Measurements from ENCODE around the gene SLC16A7.

SLC16A7 gene

GRCh38 chr12:59587710-59588109 lies 8.1 kb upstream of the SLC16A7 start:
- no peak for ATAC-seq
- TF ChIP-seq ISL1 (CRISPR knock-in tag; IDR thresholded peaks at IDR 0.05): no peak
- TF ChIP-seq CSRNP3 (CRISPR knock-in tag; IDR thresholded peaks at IDR 0.05): no peak
- no peak for TF ChIP-seq OSR1 (CRISPR knock-in tag; IDR thresholded peaks at IDR 0.05)
- TF ChIP-seq ZNF565 (CRISPR knock-in tag; conservative IDR thresholded peaks at IDR 0.05; ENCODE audit: low read depth): no peak
- no peak for TF ChIP-seq ZFP3 (CRISPR knock-in tag; IDR thresholded peaks at IDR 0.05)
- TF ChIP-seq ESRRG (CRISPR knock-in tag; IDR thresholded peaks at IDR 0.05): no peak
- TF ChIP-seq PATZ1 (CRISPR knock-in tag; IDR thresholded peaks at IDR 0.05; ENCODE audit: borderline replicate concordance): no peak
- no peak for TF ChIP-seq ZC3H10 (CRISPR knock-in tag; IDR thresholded peaks at IDR 0.05)
- TF ChIP-seq TOX (CRISPR knock-in tag; IDR thresholded peaks at IDR 0.05; ENCODE audit: borderline replicate concordance): no peak
- TF ChIP-seq ZNF70 (CRISPR knock-in tag; IDR thresholded peaks at IDR 0.05): no peak
- TF ChIP-seq POU6F1 (CRISPR knock-in tag; IDR thresholded peaks at IDR 0.05; ENCODE audit: borderline replicate concordance, low read depth): no peak
- TF ChIP-seq ARNTL (CRISPR knock-in tag; IDR thresholded peaks at IDR 0.05; ENCODE audit: borderline replicate concordance, low read depth): no peak

GRCh38 chr12:59593761-59594160 lies 2.1 kb upstream of the SLC16A7 start:
- TF ChIP-seq ZC3H10 (CRISPR knock-in tag; IDR thresholded peaks at IDR 0.05) (no peak), ZNF565 (CRISPR knock-in tag; conservative IDR thresholded peaks at IDR 0.05; ENCODE audit: low read depth) (no peak), ZFP30 (CRISPR knock-in tag; IDR thresholded peaks at IDR 0.05) (no peak), ZFP3 (CRISPR knock-in tag; IDR thresholded peaks at IDR 0.05) (no peak), ESRRG (CRISPR knock-in tag; IDR thresholded peaks at IDR 0.05) (no peak), ZNF70 (CRISPR knock-in tag; IDR thresholded peaks at IDR 0.05) (no peak), ARNTL (CRISPR knock-in tag; IDR thresholded peaks at IDR 0.05; ENCODE audit: borderline replicate concordance, low read depth) (no peak), ISL1 (CRISPR knock-in tag; IDR thresholded peaks at IDR 0.05) (no peak), CSDC2 (CRISPR knock-in tag; IDR thresholded peaks at IDR 0.05) (no peak), BACH2 (CRISPR knock-in tag; IDR thresholded peaks at IDR 0.05; ENCODE audit: borderline replicate concordance) (no peak), POU6F1 (CRISPR knock-in tag; IDR thresholded peaks at IDR 0.05; ENCODE audit: borderline replicate concordance, low read depth) (no peak), TCF4 (CRISPR knock-in tag; IDR thresholded peaks at IDR 0.05; ENCODE audit: borderline replicate concordance) (no peak), CSRNP3 (CRISPR knock-in tag; IDR thresholded peaks at IDR 0.05) (no peak), OSR1 (CRISPR knock-in tag; IDR thresholded peaks at IDR 0.05) (no peak), TSHZ2 (CRISPR knock-in tag; IDR thresholded peaks at IDR 0.05) (no peak)
- ATAC-seq: no peak
